ENCODE measurements around the gene AURKB.
"Not testable (repeated sequence)": the region's sequence is repeated elsewhere in the genome, so short reads cannot be mapped to it uniquely, and the experiment has no call there.

Gene AURKB

DNA sequence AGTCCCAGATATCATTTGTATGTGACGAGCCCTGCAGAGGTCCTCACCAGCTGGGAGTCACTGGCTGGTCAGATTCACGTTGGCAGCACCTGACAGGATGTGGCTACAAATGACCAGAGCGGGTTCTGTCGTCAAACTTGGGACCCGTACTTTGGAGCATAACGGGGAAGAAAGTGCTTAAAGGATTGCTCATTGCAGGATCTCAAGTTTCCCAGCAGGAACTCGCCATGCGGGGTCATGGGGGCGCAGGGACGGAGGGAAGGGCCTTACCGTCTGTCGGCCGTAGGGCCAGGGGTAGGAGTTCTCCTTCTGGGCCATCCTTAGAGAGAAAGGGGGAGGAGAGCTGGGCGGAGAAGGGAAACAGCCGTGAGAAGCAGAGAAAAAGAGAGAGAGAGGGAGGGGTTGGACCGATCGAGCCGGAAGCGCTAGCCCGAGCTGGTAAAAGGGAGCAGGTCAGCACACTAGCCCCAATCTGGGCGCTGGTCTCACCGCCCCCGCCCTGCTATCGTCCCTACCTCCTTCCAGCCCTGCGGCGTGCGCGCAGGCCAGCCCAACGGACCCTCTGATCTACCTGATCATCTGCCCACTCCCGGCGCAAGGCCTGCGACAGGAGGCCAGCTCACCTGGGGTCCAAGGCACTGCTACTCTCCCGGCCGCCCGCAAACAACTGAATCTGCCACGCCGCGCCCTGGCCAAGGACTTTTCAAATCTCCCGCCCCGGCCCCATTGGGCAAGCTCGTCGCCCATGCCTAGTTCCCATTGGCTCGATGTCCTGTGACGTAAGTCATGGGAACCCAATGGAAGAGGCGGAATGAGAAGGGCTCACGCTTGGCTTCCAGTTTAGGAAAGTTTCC is at the start of gene AURKB:
Gene AURKB (minus strand): TSS at position 669 of the 854 bp plus-strand sequence. CDS start 351 bp downstream, at position 318.
- peak; percentile 91 for DNase-seq

DNA sequence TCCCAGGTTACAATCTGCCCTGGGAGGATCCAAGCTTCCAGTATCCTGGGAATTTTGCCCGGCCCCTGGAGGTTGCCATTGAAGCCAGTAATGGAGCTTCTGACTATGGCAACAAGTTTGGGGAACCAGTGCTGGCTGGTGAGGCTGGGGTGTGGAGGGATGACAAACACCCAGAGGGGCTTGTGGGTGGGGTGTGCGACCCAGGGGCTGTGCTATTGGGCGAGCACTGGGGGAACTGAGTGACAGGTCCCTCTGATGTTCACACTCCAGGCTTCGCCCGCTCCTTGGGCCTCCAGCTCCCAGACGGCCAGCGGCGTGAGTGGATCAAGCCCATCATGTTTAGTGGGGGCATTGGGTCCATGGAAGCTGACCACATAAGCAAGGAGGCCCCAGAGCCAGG is 47.4 kb upstream of the AURKB start:
- DNase-seq = no peak

- no peak for DNase-seq
These were observed 46.3 kb upstream of the AURKB start for GRCh38 chr17:8256691-8257090.

- no peak for DNase-seq
These were observed 45.9 kb upstream of the AURKB start for GRCh38 chr17:8256291-8256690.

DNA sequence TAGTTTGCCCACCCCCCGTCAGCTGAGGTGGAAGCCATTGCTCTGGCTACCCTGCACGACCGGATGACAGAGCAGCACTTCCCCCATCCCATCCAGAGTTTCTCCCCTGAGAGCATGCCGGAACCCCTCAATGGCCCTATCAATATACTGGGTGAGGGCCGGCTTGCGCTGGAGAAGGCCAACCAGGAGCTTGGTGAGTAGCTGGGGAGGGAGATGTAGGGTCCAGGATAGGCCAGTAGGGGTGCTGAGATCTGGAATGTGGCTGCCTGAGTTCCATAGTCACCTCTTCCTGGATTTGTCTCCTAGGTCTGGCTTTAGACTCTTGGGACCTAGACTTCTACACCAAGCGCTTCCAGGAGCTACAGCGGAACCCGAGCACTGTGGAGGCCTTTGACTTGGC is 45.1 kb upstream of the AURKB start:
- DNase-seq = no peak

GRCh38 chr17:8254881-8255280 is 44.5 kb upstream of the AURKB start:
- DNase-seq = no peak

GRCh38 chr17:8253801-8254200 is 43.4 kb upstream of the AURKB start:
- DNase-seq = no peak

GRCh38 chr17:8251411-8251810 is 41.0 kb upstream of the AURKB start:
- not testable (repeated sequence) for DNase-seq

DNA sequence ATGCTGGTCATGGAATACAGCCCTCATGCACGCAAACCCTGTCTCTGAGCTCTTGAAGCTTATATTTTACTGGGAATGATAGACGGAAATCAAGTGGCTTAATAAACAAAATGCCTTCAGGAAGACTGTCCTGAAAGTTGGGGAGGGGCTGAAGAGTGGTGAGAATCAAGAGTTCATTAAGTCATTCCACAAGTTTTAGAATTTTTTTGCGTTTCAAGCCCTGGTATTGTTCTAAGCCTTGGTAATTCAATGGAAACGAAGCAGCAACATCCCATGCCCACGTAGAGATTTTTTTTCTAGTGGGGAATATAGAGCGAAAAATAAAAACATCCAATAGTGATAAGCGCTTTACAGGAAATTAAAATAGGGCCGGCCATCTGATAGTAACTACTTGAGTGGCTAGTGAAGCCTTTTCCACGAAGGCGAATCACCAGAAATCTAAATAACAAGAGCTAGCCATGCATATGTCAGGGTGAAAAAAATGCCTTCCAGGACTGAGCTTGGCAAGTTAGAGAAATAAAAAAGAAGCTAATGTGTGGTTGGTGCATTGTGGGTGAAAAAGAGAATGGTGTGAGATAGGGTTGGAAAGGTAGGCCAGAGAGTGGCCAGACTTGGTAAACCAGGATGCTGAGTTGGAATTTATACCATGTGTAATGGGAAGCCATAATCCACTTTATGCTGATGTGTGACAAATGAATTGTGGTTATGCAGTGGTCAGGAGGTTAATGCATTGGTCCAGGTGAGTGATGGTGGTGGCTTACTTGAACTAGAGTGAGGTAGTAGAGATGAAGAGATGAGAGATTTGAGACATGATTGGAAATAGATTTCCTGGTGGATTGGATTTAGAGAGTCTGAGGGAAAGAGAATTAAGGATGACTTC is 39.5 kb upstream of the AURKB start:
- DNase-seq = no peak

DNA sequence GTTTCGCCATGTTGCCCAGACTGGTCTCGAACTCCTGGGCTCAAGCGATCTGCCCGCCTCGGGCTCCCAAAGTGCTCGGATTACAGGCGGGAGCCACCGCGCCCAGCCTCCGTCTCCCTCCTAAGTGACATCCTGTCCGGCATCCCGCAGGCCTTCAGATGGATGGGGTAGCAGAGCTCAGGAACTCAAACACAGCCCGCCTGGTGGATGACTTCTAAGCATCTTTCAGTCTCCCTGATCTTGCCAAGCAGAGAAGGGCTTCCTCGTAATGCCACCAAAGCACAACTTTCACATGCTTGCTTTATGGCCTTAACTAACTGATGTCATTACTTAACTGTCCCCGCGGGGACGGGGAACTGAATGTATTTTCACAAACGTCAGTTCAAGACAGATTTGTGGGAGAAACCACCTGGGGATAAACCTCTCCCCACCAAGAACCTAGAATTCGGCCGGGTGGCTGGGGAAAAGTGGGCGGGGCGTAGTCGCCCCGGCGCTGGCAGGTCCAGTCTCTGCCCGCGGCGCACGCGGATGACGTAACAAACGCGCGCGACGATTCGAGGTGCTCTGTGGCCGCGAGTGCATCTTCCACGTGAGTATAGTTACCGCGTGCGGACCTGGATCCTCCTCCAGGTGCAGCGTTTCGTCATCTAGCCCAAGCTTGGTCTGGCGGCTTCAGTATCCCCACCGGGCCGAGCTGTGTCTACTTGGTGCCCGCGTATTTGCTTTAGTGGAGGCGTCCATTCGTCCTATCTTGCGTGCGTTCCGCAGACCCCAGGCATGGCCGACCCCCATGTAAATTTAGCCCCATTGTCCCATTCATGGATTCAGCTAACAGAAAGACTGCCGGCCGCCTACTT is 38.6 kb upstream of the AURKB start, which contains the start of gene PFAS:
Gene PFAS (plus strand): TSS at position 539 of the 857 bp plus-strand sequence. CDS start 4,649 bp downstream, outside the sequence.
- DNase-seq = peak; percentile 95

DNA sequence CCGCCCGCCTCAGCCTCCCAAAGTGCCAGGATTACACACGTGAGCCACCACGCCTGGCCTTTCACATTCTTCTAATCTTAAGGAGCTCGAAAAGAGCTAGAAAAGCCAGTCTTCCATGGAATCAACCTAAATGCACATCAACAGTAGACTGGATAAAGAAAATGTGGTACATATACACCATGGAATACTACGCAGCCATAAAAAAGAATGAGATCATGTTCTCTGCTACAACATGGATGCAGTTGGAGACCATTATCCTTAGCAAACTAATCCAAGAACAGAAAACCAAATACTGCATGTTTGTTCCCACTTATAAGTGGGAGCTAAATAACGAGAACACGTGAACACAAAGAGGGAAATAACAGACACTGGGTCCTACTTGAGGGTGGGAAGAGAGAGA is 34.4 kb upstream of the AURKB start:
- DNase-seq = no peak

- DNase-seq = no peak
These were observed 33.5 kb upstream of the AURKB start for GRCh38 chr17:8243827-8244226.

DNA sequence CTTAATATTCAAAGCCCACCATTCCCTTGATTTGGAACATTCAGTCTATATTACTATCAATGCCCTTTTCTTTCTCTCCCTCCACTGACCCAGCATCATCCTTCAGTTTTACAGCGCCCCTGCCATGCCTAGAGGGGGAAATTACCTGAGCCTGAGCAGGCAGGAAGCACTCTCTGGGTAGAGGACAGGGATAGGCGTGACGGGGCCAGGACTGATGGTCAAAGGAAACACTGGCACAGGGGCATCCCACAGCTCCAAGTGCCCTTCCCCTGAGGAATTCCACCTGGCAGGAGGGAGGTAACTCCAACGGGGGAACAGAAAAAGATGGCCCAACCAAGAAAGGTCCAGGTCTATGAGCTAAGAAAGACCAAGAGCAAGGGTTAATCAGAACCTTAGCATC is 27.5 kb upstream of the AURKB start:
- no peak for DNase-seq

- DNase-seq = no peak
These were observed 26.8 kb upstream of the AURKB start for GRCh38 chr17:8237175-8237574.

- no peak for DNase-seq
These were observed 25.3 kb upstream of the AURKB start for GRCh38 chr17:8235676-8236075.

DNA sequence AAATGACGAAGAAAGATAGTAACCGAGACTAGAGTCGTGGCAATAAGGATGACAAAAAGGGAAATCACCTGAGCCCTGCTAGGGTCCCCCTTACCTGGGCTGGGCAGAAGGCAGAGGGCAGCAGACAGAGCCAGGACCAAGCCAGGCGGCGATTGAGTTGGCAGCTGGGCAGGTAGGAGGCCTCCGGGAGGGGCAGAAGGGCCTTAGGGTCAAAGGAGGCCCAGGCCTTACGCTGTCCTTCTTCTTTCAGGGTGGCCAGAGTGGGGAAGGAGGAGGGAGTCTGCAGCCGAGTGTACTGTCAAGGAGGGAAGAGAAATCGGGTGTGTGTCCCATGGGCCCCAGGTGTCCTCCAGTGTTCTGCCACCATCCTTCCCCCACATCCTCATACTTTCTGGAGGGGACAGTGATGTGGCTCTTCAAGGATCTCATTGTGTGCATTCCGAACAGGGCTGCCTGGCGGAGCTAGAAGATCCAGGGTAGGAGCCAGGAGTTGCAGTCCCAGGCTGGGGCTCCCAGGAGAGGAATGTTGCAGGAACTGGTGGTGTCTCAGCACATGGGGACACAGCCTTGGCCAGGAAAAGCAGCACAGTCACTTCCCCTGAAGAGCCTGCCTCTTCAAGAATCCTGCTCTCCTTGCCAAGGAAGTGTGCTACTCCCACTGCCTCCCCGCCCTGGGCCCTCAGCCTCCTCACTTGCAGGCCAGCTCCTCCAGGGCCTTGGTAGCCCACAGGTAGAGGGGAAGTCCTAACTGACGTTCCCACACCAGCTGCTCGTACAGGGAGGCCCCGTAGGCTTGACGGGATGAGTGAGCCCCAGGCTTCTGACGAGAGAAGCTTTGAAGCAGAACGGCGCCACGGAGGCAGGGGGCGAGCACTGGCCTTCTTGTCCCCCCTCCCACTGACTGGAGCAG is 24.2 kb upstream of the AURKB start:
- DNase-seq = no peak

DNA sequence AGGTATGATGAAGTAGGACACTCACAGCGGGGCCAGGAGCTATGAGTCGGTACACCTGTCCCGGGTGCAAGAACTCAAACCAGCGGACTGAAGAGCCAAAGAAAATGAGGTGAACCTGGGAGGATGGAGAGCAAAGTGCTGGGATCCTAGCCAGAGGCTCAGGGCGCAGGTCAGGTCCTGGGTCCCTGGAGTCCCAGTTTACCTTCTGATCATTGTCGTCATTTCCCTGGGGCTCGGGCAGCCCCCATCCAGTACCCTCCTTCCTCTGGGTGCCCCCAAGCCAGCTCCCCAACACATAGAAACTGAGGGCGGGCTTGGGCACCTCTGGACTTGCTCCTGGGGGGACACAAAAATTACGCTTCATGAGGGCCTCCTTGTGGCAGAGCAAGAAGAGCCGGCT is 21.3 kb upstream of the AURKB start:
- DNase-seq = no peak

GRCh38 chr17:8227238-8227581 is 16.8 kb upstream of the AURKB start:
- no peak for DNase-seq

- DNase-seq = no peak
These were observed 16.3 kb upstream of the AURKB start for GRCh38 chr17:8226536-8227237.

GRCh38 chr17:8225813-8226535 is 15.6 kb upstream of the AURKB start:
- DNase-seq = peak; percentile 40
